ENCODE results near the gene ENOX1. TPM values are rescaled to one million over a fixed set of nuclear protein-coding genes. Genes with fewer than 3 reads are reported as not detected.
A peak's percentile ranks its signal among the peaks of the same experiment; 100 is the strongest.

ENOX1 gene
- total RNA-seq, 1 experiment from 2014 or later, result not detected

GRCh38 chr13:43787997-43788396 is 1.2 kb upstream of the ENOX1 start:
- no peak for DNase-seq (ENCODE audit: low read depth)
- in situ Hi-C loops (cut with HindIII; ENCODE audit: low pct_unique_long_range_greater_than_20kb, low sequenced_read_pairs), result no loop called here

- no peak for DNase-seq (ENCODE audit: low read depth)
- in situ Hi-C loops (cut with HindIII; ENCODE audit: low pct_unique_long_range_greater_than_20kb, low sequenced_read_pairs), result no loop called here
These were observed 733 bp upstream of the ENOX1 start for GRCh38 chr13:43787518-43787891.

GRCh38 chr13:43786472-43786765 is 353 bp downstream of the ENOX1 start:
- DNase-seq (ENCODE audit: low read depth), result no peak
- in situ Hi-C loops (cut with HindIII; ENCODE audit: low pct_unique_long_range_greater_than_20kb, low sequenced_read_pairs), result no loop called here

GRCh38 chr13:43785650-43786471 is 911 bp downstream of the ENOX1 start:
- peak; percentile 68 for DNase-seq (ENCODE audit: low read depth)
- in situ Hi-C loops (cut with HindIII; ENCODE audit: low pct_unique_long_range_greater_than_20kb, low sequenced_read_pairs), result no loop called here

GRCh38 chr13:43785261-43785649 is 1.5 kb downstream of the ENOX1 start:
- in situ Hi-C loops (cut with HindIII; ENCODE audit: low pct_unique_long_range_greater_than_20kb, low sequenced_read_pairs), result no loop called here
- DNase-seq (ENCODE audit: low read depth), result no peak

GRCh38 chr13:43784496-43784895 is 2.3 kb downstream of the ENOX1 start:
- in situ Hi-C loops (cut with HindIII; ENCODE audit: low pct_unique_long_range_greater_than_20kb, low sequenced_read_pairs), result no loop called here
- DNase-seq (ENCODE audit: low read depth), result no peak

- in situ Hi-C loops (cut with HindIII; ENCODE audit: low pct_unique_long_range_greater_than_20kb, low sequenced_read_pairs), result no loop called here
- DNase-seq (ENCODE audit: low read depth), result peak; percentile 12
These were observed 3.0 kb downstream of the ENOX1 start for GRCh38 chr13:43783820-43784219.

- DNase-seq (ENCODE audit: low read depth), result no peak
- in situ Hi-C loops (cut with HindIII; ENCODE audit: low pct_unique_long_range_greater_than_20kb, low sequenced_read_pairs), result no loop called here
These were observed 4.1 kb downstream of the ENOX1 start for GRCh38 chr13:43782686-43783085.

- in situ Hi-C loops (cut with HindIII; ENCODE audit: low pct_unique_long_range_greater_than_20kb, low sequenced_read_pairs), result no loop called here
- DNase-seq (ENCODE audit: low read depth), result no peak
These were observed 6.1 kb downstream of the ENOX1 start for GRCh38 chr13:43780666-43781065.

- in situ Hi-C loops (cut with HindIII; ENCODE audit: low pct_unique_long_range_greater_than_20kb, low sequenced_read_pairs), result no loop called here
- no peak for DNase-seq (ENCODE audit: low read depth)
These were observed 10.2 kb downstream of the ENOX1 start for GRCh38 chr13:43776501-43777079.

- in situ Hi-C loops (cut with HindIII; ENCODE audit: low pct_unique_long_range_greater_than_20kb, low sequenced_read_pairs), result no loop called here
- DNase-seq (ENCODE audit: low read depth), result no peak
These were observed 10.8 kb downstream of the ENOX1 start for GRCh38 chr13:43776006-43776405.

- DNase-seq (ENCODE audit: low read depth), result no peak
- in situ Hi-C loops (cut with HindIII; ENCODE audit: low pct_unique_long_range_greater_than_20kb, low sequenced_read_pairs), result no loop called here
These were observed 13.2 kb downstream of the ENOX1 start for GRCh38 chr13:43773602-43774001.

- no peak for DNase-seq (ENCODE audit: low read depth)
- in situ Hi-C loops (cut with HindIII; ENCODE audit: low pct_unique_long_range_greater_than_20kb, low sequenced_read_pairs), result no loop called here
These were observed 15.9 kb downstream of the ENOX1 start for GRCh38 chr13:43770871-43771270.

- DNase-seq (ENCODE audit: low read depth), result no peak
- in situ Hi-C loops (cut with HindIII; ENCODE audit: low pct_unique_long_range_greater_than_20kb, low sequenced_read_pairs), result no loop called here
These were observed 17.2 kb downstream of the ENOX1 start for GRCh38 chr13:43769529-43769928.

- no peak for DNase-seq (ENCODE audit: low read depth)
- in situ Hi-C loops (cut with HindIII; ENCODE audit: low pct_unique_long_range_greater_than_20kb, low sequenced_read_pairs), result no loop called here
These were observed 19.3 kb downstream of the ENOX1 start for GRCh38 chr13:43767341-43767931.

GRCh38 chr13:43766725-43767124 is 20.0 kb downstream of the ENOX1 start:
- DNase-seq (ENCODE audit: low read depth), result no peak
- in situ Hi-C loops (cut with HindIII; ENCODE audit: low pct_unique_long_range_greater_than_20kb, low sequenced_read_pairs), result no loop called here

GRCh38 chr13:43764349-43764748 is 22.4 kb downstream of the ENOX1 start:
- in situ Hi-C loops (cut with HindIII; ENCODE audit: low pct_unique_long_range_greater_than_20kb, low sequenced_read_pairs), result no loop called here
- DNase-seq (ENCODE audit: low read depth), result no peak

GRCh38 chr13:43763143-43763759 is 23.5 kb downstream of the ENOX1 start:
- in situ Hi-C loops (cut with HindIII; ENCODE audit: low pct_unique_long_range_greater_than_20kb, low sequenced_read_pairs), result no loop called here
- no peak for DNase-seq (ENCODE audit: low read depth)

- in situ Hi-C loops (cut with HindIII; ENCODE audit: low pct_unique_long_range_greater_than_20kb, low sequenced_read_pairs), result no loop called here
- DNase-seq (ENCODE audit: low read depth), result no peak
These were observed 25.0 kb downstream of the ENOX1 start for GRCh38 chr13:43761616-43762315.
